Measurements from ENCODE around the gene COL4A5. TPM values are rescaled to one million over a fixed set of nuclear protein-coding genes. Genes with fewer than 3 reads are reported as not detected.

The COL4A5 gene
- total RNA-seq, 2 donors from 2014 or later = 39.8 to 53.5 TPM

DNA sequence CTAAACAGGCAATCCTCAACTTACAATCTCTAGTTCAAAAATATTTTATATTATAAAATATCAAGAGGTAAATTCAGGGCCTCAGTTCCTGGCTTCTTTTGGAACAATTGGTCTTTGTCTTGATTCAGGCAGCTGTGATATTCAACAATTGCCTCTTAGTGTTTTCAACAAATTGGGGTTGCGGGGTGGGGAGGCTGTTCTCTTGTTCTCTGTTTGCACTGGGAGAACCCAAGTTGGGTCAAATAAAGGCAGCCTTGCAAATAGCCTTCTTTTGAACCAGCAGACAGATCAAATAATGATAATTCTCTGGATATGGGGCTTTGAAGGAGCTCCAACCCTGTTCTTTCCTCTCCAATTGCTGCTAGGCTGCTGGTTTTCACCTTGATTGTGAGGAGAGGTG lies 142.5 kb downstream of the COL4A5 start:
- Histone ChIP-seq H3K9me3 (no peaks in the 10 kb centered on the region), H3K27ac (no peak overlapping the region), H3K27me3 (replicated peaks; ENCODE audit: insufficient read depth) (no peaks in the 10 kb centered on the region), H3K4me1 (ENCODE audit: control insufficient read depth in 1 of 2, low read depth in 2 of 2) (no peaks in the 10 kb centered on the region), H3K36me3 (peaks cover 3% of the 10 kb centered on the region), H3K4me3 (no peak overlapping the region)
- TF ChIP-seq, protein P1, sequence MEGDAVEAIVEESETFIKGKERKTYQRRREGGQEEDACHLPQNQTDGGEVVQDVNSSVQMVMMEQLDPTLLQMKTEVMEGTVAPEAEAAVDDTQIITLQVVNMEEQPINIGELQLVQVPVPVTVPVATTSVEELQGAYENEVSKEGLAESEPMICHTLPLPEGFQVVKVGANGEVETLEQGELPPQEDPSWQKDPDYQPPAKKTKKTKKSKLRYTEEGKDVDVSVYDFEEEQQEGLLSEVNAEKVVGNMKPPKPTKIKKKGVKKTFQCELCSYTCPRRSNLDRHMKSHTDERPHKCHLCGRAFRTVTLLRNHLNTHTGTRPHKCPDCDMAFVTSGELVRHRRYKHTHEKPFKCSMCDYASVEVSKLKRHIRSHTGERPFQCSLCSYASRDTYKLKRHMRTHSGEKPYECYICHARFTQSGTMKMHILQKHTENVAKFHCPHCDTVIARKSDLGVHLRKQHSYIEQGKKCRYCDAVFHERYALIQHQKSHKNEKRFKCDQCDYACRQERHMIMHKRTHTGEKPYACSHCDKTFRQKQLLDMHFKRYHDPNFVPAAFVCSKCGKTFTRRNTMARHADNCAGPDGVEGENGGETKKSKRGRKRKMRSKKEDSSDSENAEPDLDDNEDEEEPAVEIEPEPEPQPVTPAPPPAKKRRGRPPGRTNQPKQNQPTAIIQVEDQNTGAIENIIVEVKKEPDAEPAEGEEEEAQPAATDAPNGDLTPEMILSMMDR (IDR thresholded peaks at IDR 0.05) = no peak
- ATAC-seq (ENCODE audit: insufficient number of reproducible peaks, low FRiP score, low read depth) (no peak), DNase-seq (ENCODE audit: low spot score) (no peak)

DNA sequence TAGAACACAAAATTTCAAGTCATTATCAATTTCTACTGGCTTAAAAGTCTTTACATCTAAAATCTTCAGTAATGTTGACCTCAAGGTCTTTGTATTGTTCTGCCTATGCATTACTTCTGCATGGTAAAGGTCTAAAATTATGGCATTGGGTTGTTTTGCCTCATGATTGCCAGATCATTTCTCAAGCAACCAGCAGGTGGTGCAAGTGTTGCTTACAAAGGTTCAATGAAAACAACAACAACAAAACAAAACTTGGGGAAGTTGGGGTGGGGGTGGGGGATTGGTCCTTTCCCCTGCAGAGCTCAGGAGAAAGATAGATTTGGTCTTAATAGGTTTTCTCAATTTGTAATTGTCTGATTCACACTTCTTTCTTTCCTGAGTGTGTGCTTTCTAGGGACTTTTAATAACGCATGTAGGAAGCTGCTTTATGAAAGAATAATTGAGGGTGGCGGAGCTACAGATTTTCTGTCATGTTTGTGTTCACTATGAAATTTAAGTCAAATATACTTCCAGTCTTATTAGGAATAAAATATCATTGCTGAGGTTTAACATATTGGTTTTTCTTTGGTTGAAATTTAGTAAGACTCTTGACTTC lies 145.1 kb downstream of the COL4A5 start:
- Histone ChIP-seq H3K4me3 (no peak overlapping the region), H3K36me3 (no peaks in the 10 kb centered on the region), H3K27ac (no peak overlapping the region), H3K9me3 (no peaks in the 10 kb centered on the region), H3K4me1 (ENCODE audit: control insufficient read depth in 1 of 2, low read depth in 2 of 2) (no peaks in the 10 kb centered on the region), H3K27me3 (replicated peaks; ENCODE audit: insufficient read depth) (no peaks in the 10 kb centered on the region)
- ATAC-seq (ENCODE audit: insufficient number of reproducible peaks, low FRiP score, low read depth) (no peak), DNase-seq (ENCODE audit: low spot score) (no peak)
- TF ChIP-seq, protein P1 (IDR thresholded peaks at IDR 0.05) = no peak

DNA sequence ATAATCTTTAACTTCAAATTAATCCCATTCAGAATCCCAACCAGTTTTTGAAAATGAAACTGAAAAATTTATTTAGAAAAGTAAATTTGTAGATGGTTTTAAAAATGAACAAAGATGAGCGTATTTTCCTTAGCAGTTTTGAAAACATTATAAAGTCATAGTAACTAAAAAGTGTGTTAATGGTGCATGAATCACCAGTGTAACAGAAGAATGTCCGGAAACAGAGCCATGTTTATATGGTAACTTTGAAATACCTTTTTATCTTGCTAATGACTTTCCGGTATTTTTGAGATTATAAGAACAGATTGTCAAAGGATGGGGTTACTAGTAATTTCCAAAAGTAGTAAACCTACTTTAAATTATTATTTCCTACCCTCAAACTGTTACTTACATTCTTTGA lies 150.9 kb downstream of the COL4A5 start:
- TF ChIP-seq, protein P1 (IDR thresholded peaks at IDR 0.05) = no peak
- no peak overlapping the region for H3K4me3 ChIP-seq
- H3K27ac ChIP-seq = no peak overlapping the region
- DNase-seq (ENCODE audit: low spot score) (no peak), ATAC-seq (ENCODE audit: insufficient number of reproducible peaks, low FRiP score, low read depth) (no peak)
- no peaks in the 10 kb centered on the region for H3K36me3 ChIP-seq
- no peaks in the 10 kb centered on the region for H3K9me3 ChIP-seq
- H3K27me3 ChIP-seq (replicated peaks; ENCODE audit: insufficient read depth) = no peaks in the 10 kb centered on the region
- no peaks in the 10 kb centered on the region for H3K4me1 ChIP-seq (ENCODE audit: control insufficient read depth in 1 of 2, low read depth in 2 of 2)

DNA sequence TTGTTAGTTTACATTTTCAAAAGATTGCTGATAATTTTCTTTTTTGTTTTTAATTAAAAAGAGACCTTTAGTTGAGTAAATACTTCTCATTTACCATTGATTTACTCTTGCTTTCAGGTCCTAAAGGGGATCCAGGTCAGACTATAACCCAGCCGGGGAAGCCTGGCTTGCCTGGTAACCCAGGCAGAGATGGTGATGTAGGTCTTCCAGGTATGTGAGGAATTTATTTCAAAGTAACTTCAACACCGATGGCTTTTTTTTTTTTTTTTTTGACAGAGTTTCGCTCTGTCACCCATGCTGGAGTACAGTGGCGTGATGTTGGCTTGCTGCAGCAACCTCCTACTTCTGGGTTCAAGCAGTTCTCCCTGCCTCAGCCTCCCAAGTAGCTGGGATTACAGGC lies 161.6 kb downstream of the COL4A5 start:
- H3K9me3 ChIP-seq = no peaks in the 10 kb centered on the region
- ATAC-seq (ENCODE audit: insufficient number of reproducible peaks, low FRiP score, low read depth) (no peak), DNase-seq (ENCODE audit: low spot score) (no peak)
- no peaks in the 10 kb centered on the region for H3K4me1 ChIP-seq (ENCODE audit: control insufficient read depth in 1 of 2, low read depth in 2 of 2)
- TF ChIP-seq, protein P1 (IDR thresholded peaks at IDR 0.05) = no peak
- no peaks in the 10 kb centered on the region for H3K36me3 ChIP-seq
- no peak overlapping the region for H3K27ac ChIP-seq
- no peaks in the 10 kb centered on the region for H3K27me3 ChIP-seq (replicated peaks; ENCODE audit: insufficient read depth)
- no peak overlapping the region for H3K4me3 ChIP-seq

DNA sequence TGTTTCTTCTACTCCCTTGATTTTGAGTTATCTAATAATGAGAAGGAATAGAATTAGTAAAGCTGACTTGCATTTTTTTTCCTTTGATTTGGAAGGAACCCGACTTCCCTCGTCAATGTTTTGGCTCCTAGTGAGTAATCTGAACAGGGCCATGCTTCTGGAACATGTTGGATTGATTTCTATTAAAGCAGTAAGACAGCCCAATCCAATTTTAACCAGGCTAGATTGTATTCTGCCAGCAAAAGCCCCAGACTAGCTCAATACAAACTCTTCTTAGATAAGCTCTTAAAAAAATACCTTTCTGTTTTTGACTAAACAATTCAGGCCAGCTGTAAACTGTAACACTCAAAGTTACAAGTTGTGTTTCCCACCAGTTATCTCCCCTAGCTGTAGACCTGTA lies 170.5 kb downstream of the COL4A5 start:
- H3K4me1 ChIP-seq (ENCODE audit: control insufficient read depth in 1 of 2, low read depth in 2 of 2) = no peaks in the 10 kb centered on the region
- H3K27me3 ChIP-seq (replicated peaks; ENCODE audit: insufficient read depth) = no peaks in the 10 kb centered on the region
- ATAC-seq (ENCODE audit: insufficient number of reproducible peaks, low FRiP score, low read depth) = no peak
- no peak overlapping the region for H3K27ac ChIP-seq
- H3K36me3 ChIP-seq = no peaks in the 10 kb centered on the region
- TF ChIP-seq, protein P1 (IDR thresholded peaks at IDR 0.05) = no peak
- H3K4me3 ChIP-seq = no peak overlapping the region
- H3K9me3 ChIP-seq = no peaks in the 10 kb centered on the region
- DNase-seq (ENCODE audit: low spot score) = no peak

Measured in thoracic aorta (tissue), 2 donors.